Peyer's patch (tissue), 4 donors: Measurements from ENCODE around the gene NEB.

Source experiments
- POLR2A ChIP-seq, 2 donors: fragments of 450-650 bp; IDR thresholded peaks; one replicate each; pipeline ENCODE4 v1.5.1; 2017; ENCODE audit warnings: antibody characterized with exemption in 2 of 2, mild to moderate bottlenecking in 2 of 2, moderate library complexity in 2 of 2
- TF ChIP-seq, protein P1 (sequence below), 6 experiments: fragments of 450-650 bp in 4 of 6; fragments of 200-600 bp in 2 of 6; sonication (generic) in 1 of 6; IDR thresholded peaks; one replicate each; pipeline ENCODE4 v1.5.1; 2017 to 2019; ENCODE audit warnings: antibody characterized with exemption in 6 of 6, mild to moderate bottlenecking in 3 of 6, moderate library complexity in 1 of 6

DNA sequence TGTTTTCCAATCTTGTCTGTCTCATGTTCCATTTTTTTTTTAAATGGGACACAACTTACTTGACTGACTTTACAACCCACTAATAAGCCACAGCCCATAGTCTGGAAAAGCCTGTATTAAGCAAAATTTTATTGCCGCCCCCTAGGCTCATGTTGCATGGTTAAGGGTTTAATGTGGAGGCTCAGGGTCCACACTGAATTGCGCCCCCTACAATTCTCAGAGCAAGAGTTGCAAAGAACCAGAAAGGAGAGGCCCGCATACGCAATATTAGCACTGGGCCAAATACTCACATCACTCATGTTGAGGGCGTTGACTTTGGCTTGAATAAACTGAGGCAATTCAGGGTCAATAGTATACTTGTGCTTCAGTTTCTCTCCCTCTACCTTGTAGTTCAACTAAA is 65.5 kb downstream of the NEB start:
- TF ChIP-seq, protein P1, sequence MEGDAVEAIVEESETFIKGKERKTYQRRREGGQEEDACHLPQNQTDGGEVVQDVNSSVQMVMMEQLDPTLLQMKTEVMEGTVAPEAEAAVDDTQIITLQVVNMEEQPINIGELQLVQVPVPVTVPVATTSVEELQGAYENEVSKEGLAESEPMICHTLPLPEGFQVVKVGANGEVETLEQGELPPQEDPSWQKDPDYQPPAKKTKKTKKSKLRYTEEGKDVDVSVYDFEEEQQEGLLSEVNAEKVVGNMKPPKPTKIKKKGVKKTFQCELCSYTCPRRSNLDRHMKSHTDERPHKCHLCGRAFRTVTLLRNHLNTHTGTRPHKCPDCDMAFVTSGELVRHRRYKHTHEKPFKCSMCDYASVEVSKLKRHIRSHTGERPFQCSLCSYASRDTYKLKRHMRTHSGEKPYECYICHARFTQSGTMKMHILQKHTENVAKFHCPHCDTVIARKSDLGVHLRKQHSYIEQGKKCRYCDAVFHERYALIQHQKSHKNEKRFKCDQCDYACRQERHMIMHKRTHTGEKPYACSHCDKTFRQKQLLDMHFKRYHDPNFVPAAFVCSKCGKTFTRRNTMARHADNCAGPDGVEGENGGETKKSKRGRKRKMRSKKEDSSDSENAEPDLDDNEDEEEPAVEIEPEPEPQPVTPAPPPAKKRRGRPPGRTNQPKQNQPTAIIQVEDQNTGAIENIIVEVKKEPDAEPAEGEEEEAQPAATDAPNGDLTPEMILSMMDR (IDR thresholded peaks at IDR 0.05), result no peak
- no peak for TF ChIP-seq POLR2A (IDR thresholded peaks at IDR 0.05)
